ENCODE data around the gene SMC6.

- TF ChIP-seq, protein P1, sequence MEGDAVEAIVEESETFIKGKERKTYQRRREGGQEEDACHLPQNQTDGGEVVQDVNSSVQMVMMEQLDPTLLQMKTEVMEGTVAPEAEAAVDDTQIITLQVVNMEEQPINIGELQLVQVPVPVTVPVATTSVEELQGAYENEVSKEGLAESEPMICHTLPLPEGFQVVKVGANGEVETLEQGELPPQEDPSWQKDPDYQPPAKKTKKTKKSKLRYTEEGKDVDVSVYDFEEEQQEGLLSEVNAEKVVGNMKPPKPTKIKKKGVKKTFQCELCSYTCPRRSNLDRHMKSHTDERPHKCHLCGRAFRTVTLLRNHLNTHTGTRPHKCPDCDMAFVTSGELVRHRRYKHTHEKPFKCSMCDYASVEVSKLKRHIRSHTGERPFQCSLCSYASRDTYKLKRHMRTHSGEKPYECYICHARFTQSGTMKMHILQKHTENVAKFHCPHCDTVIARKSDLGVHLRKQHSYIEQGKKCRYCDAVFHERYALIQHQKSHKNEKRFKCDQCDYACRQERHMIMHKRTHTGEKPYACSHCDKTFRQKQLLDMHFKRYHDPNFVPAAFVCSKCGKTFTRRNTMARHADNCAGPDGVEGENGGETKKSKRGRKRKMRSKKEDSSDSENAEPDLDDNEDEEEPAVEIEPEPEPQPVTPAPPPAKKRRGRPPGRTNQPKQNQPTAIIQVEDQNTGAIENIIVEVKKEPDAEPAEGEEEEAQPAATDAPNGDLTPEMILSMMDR (IDR thresholded peaks at IDR 0.05; ENCODE audit: poor library complexity, severe bottlenecking), result no peak
- no peak for TF ChIP-seq SMC3 (conservative IDR thresholded peaks at IDR 0.05; ENCODE audit: poor library complexity)
- no peak for TF ChIP-seq EP300 (conservative IDR thresholded peaks at IDR 0.05; ENCODE audit: poor library complexity, severe bottlenecking)
- no peak for TF ChIP-seq POLR2AphosphoS5 (IDR thresholded peaks at IDR 0.05)
- TF ChIP-seq, protein P2, sequence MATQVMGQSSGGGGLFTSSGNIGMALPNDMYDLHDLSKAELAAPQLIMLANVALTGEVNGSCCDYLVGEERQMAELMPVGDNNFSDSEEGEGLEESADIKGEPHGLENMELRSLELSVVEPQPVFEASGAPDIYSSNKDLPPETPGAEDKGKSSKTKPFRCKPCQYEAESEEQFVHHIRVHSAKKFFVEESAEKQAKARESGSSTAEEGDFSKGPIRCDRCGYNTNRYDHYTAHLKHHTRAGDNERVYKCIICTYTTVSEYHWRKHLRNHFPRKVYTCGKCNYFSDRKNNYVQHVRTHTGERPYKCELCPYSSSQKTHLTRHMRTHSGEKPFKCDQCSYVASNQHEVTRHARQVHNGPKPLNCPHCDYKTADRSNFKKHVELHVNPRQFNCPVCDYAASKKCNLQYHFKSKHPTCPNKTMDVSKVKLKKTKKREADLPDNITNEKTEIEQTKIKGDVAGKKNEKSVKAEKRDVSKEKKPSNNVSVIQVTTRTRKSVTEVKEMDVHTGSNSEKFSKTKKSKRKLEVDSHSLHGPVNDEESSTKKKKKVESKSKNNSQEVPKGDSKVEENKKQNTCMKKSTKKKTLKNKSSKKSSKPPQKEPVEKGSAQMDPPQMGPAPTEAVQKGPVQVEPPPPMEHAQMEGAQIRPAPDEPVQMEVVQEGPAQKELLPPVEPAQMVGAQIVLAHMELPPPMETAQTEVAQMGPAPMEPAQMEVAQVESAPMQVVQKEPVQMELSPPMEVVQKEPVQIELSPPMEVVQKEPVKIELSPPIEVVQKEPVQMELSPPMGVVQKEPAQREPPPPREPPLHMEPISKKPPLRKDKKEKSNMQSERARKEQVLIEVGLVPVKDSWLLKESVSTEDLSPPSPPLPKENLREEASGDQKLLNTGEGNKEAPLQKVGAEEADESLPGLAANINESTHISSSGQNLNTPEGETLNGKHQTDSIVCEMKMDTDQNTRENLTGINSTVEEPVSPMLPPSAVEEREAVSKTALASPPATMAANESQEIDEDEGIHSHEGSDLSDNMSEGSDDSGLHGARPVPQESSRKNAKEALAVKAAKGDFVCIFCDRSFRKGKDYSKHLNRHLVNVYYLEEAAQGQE (IDR thresholded peaks at IDR 0.05; ENCODE audit: borderline replicate concordance), result no peak
- no peak for TF ChIP-seq EZH2 (IDR thresholded peaks at IDR 0.05; ENCODE audit: borderline replicate concordance, insufficient read depth, low read length, poor library complexity, severe bottlenecking)
- no peak for TF ChIP-seq MXI1 (conservative IDR thresholded peaks at IDR 0.05; ENCODE audit: poor library complexity, severe bottlenecking)
- TF ChIP-seq TAF1 (IDR thresholded peaks at IDR 0.05; ENCODE audit: low read depth), result no peak
- TF ChIP-seq RAD21 (conservative IDR thresholded peaks at IDR 0.05), result no peak
Measured at GRCh38 chr2:17728210-17728609, 25.4 kb downstream of the SMC6 start.

Data from neural cell (in vitro differentiated cells).